ENCODE data around the gene ITGA3.

DNA sequence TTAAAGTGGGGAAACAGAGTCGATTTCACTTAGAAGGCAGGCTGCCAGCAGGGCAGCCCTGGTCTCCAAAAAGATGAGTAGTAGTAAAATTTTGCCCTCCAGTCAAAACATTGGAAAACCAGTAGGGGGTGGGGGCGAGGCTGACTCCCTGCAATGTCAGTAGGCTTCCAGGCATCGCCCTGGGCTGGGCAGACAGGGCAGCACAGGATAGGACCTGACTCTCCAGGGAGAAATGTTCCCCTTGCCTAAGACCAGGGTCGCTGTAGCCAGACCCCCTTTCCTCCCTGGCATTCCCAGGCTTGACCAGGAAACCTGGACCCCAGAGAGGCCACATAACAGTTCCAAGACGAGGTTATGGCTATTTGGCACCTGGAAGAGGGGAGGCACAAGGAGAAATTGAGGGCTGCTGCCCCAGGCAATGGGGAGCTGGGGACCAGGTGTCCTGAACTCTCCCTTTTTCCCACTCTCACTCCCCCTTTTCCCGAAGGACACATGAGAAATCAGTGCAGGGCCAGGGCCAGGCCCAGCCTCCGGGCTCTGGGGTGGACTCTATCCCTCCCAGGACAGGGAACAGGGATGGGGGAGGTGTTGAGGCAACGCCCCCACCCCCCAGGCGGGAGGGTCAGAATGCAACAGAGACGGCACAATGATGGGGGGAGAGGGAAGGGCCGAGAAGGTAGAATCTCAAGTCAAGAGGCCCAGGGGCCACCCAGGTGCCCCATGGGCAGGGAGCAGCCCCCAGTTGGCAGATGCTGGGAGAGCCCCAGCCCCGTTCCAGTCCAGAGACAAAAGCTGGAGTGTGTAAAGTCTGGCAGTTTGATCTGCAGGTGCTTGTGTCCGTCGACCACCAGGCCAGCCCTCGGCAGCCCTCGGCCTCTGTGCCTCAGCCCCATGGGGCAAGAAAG, 78.5 kb downstream of the ITGA3 start:
- TF ChIP-seq, protein P1, sequence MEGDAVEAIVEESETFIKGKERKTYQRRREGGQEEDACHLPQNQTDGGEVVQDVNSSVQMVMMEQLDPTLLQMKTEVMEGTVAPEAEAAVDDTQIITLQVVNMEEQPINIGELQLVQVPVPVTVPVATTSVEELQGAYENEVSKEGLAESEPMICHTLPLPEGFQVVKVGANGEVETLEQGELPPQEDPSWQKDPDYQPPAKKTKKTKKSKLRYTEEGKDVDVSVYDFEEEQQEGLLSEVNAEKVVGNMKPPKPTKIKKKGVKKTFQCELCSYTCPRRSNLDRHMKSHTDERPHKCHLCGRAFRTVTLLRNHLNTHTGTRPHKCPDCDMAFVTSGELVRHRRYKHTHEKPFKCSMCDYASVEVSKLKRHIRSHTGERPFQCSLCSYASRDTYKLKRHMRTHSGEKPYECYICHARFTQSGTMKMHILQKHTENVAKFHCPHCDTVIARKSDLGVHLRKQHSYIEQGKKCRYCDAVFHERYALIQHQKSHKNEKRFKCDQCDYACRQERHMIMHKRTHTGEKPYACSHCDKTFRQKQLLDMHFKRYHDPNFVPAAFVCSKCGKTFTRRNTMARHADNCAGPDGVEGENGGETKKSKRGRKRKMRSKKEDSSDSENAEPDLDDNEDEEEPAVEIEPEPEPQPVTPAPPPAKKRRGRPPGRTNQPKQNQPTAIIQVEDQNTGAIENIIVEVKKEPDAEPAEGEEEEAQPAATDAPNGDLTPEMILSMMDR (IDR thresholded peaks at IDR 0.05): no peak
- no peak for TF ChIP-seq ZFX (IDR thresholded peaks at IDR 0.05; ENCODE audit: borderline replicate concordance)
